ENCODE data around the gene MRPL1.
A peak's percentile ranks its signal among the peaks of the same experiment; 100 is the strongest.

Gene MRPL1

DNA sequence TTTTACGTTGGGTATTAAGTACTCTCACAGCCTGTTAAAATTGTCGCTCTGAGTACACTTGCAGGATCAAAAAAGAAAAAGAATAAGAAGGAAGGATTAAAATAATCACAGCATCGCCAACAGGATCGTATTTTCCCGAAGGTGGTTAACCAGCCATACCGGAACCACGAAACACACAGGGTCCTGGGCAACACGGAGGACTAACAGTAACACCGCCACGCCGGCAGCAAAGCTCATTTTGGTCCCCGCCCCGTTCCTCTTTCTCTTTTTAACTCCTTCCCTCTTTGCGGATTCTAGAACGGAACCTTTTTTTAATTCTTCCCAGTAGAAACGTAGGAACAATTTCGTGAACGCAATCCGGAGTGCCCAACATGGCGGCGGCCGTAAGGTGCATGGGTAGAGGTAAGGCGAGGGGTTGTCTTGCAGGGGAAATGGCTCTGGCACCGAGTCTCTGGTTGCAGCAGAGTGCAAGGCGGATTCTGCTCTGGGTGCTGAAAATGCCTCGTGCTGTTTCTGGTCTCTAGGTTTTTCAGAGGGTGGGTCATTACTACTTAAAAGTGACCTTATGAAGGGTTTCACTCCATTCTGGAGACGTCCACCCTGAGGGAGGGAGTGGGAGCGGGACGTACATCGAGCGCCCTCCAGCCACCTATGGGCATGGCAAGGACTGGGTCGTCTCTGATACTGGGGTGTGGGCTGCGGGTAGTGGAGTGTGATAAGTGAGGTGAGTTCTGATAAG is at the start of gene MRPL1:
TSS of gene MRPL1 (plus strand) at position 353 of the 739 bp plus-strand sequence. CDS start at position 372, 19 bp downstream.
- DNase-seq (ENCODE audit: low read depth in 2 of 2, low spot score in 1 of 2): peak; percentile 77 to 79

GRCh38 chr4:77815636-77816035 is 47.0 kb upstream of the MRPL1 start:
- no peak for DNase-seq (ENCODE audit: low read depth in 2 of 2, low spot score in 1 of 2)

GRCh38 chr4:77816546-77816945 is 46.1 kb upstream of the MRPL1 start:
- DNase-seq (ENCODE audit: low read depth in 2 of 2, low spot score in 1 of 2): no peak

DNA sequence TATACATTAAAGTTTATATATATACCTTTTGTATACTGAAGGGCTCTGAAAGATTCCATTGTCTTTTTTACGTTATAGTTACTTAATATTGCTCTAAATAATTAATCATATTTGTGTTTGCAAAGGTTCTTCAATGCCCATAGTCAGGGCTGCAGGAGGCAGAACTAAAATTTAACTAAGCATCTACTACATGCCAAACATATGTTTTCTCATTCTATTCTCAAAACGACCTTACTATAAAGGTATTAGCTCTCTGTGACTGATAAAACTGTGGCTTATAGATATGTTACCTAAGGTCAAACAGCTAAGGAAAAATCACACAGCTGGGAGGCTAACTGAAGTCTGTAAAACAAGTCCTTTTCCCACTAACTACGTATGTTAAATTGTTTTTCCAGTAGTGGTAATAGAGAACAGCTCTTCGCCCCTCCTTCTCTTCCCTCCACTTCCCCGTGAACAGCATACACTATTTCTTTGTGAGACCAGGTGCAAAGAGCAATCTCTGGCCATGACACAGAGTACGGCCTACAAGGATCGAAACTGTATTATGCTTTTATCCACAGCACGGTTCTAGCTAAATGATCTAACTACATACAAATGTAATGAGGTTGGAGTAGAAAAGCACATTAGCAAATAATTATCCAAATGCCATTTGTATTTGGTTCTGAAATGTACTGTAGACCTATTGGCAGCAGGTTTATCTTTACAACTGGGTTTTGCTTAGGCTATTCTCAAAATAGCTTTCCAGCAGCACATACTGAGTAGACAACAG is 45.1 kb upstream of the MRPL1 start:
- no peak for DNase-seq (ENCODE audit: low read depth in 2 of 2, low spot score in 1 of 2)

GRCh38 chr4:77818073-77818601 is 44.5 kb upstream of the MRPL1 start:
- no peak for DNase-seq (ENCODE audit: low read depth in 2 of 2, low spot score in 1 of 2)

GRCh38 chr4:77818602-77819403 is 43.8 kb upstream of the MRPL1 start, which contains the start of gene CNOT6L:
TSS of gene CNOT6L (minus strand) at chr4:77819368. CDS start at chr4:77819308, 60 bp downstream.
- peak; percentile 57 to 80 for DNase-seq (ENCODE audit: low read depth in 2 of 2, low spot score in 1 of 2)

- DNase-seq (ENCODE audit: low read depth in 2 of 2, low spot score in 1 of 2): no peak
These were observed 43.2 kb upstream of the MRPL1 start for GRCh38 chr4:77819404-77819842.

DNA sequence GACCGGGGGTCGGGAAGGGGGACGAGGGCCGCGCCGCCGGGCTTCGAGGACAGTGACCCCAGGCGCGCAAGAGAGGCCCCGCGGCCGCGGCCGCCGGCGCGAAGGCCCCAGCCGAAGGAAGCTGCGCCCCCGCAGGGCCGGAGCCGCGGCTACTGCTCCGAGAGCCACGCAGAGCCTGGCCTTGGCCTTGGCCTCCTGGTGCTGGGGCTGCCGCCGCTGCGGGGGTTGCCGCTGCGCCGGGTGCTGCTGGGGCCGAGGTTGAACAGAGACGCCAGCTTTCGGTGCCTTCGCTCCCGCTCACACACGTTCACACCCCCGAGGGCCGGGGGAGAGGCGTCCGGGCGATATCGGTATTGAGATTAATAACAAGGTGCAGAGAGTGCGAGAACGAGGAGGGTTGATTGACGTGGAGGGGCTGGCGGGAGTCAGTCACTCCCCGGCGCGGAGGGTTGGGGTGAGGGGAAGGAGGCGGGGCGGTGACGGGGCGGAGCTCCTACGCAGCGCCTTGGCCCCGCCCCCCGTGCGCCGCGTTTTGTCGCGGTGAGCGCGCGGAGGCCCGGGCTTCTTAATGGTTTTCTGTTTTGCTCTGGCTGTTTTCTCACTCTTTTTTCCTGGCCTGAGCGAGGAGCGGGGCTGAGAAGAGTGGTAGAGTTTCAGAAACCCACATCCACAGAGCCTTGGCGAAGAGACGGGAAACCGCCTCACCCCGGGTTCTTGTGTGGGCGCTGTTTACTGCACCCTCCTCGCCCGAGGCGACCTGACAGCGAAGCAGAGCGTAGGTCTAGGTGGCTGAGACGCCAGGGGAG is 42.6 kb upstream of the MRPL1 start:
- DNase-seq (ENCODE audit: low read depth in 2 of 2, low spot score in 1 of 2): peak; percentile 86 to 89

DNA sequence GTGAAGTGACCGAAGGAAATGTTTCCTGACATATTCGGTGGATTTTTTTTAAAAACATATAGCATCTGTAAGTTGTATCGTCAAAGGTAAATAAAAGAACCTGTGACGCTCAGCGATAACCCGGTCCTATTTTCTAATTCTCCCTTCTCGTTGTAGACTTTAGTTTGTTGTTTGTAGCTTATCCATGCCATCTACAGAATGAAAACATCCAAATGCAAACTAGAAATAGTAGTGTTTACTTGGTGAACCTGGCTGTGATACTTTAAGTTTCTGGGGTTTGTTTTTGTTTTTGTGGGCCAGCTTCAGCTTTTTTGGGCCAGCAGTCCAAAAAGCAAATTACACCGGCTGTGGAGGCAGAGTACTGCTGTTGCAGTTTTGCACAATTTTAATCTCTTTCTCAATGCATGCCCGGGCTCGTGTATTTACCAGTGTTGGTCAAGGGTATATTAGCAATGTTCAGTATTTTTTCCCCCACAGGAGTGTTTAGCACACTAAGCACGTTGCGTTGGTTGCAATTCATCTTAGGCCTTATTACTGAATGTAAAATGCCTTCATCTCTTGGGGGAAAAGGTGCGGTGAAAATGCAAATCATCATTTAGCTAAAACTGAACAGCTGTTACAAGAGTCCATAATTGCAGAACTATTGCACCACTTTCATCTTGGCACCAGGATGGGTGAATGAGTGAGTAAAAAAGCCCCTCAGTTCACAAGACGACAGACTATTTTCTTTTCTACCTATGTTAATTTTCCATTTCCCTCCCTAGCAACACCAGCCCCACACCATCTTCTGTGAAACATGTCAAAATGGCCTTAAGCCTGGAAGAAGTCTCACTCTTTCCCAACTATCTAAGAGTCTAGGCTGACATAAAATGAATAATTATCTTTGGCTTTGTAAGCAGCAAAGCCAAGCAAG is 41.7 kb upstream of the MRPL1 start:
- no peak for DNase-seq (ENCODE audit: low read depth in 2 of 2, low spot score in 1 of 2)

GRCh38 chr4:77821775-77822174 is 40.9 kb upstream of the MRPL1 start:
- no peak for DNase-seq (ENCODE audit: low read depth in 2 of 2, low spot score in 1 of 2)

- no peak for DNase-seq (ENCODE audit: low read depth in 2 of 2, low spot score in 1 of 2)
These were observed 36.4 kb upstream of the MRPL1 start for GRCh38 chr4:77826275-77826674.

DNA sequence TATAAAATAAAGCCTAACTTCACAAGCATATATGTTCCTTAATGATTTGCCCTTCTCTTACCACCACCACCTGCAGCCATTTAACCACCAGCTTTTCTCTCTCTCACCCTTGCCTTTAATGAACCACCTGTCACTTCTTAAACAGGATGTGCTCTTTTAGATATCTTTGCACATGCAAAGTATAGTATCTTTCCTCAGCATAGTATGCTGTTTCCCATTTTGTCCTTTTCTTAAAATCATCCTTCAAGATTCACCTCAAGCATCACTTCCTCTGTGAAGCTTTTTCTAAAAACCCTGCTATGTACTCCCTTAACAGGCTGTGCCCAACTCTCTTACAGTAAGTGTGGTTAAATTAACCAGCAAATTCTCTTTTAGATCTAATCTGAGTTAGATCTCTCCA is 35.3 kb upstream of the MRPL1 start:
- no peak for DNase-seq (ENCODE audit: low read depth in 2 of 2, low spot score in 1 of 2)

DNA sequence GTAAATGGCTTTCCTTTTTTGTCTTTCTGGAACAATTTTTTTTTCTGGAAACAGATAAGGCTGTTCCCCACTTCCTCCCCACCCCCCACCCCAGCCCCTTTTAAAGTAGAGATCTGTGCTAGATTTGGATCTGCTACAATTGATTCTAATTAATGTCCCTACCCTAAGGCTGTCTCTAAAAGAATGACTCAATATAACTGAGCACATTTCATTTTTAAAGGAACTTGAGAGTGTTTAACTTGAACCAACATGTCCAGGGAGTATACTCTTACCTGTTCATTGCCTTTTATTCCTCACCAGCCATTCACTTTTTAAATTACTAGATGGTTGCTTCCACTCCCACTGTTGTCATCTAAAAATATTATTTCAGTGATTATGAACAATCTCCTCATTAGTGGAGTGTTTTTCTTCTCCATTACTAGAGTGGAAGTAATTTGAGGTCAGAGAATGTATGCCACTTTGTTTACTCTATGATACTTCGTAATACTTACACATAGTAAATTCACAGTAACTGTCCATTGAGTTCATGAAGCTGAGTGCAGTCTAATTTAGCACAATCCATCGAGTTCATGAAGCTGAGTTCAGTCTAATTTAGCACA is 29.4 kb upstream of the MRPL1 start:
- DNase-seq (ENCODE audit: low read depth in 2 of 2, low spot score in 1 of 2): no peak

GRCh38 chr4:77834403-77834802 is 28.2 kb upstream of the MRPL1 start:
- no peak for DNase-seq (ENCODE audit: low read depth in 2 of 2, low spot score in 1 of 2)

DNA sequence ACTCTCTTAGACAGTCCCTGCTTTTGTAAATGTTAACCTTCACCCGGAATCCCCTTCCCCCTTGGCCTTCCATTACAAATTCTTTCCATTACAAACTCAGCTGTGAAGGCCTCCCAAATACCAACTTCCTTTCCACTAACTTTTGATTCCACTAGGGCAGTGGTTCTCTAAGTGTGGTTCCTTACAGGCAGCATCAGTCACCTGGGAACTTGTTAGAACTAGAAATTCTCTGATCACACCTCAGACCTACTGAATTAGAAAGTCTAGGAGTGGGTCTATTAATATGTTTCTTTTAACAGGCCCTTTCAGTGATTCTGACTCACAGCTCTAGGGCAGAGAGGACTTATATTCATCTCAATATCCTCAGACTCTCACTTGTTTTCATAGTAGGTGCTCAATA is 19.0 kb upstream of the MRPL1 start:
- DNase-seq (ENCODE audit: low read depth in 2 of 2, low spot score in 1 of 2): no peak

DNA sequence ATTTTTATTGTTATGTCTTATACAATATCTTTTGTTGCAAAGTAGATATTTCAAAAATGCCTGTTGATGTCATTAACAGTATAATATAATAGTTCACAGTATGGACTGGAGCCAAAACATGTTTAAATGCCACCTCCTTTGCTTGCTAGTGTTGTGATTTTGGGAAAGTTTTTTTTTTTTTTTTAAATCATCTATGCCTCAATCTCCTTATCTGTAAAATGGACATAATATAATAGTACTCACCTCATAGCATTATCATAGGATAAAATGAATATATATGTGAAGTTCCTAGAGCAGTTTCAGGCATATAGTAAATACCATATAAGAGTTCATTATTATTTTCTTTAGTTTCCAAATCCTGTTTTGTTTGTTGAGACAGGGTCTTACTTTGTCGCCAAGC is 18.3 kb upstream of the MRPL1 start:
- DNase-seq (ENCODE audit: low read depth in 2 of 2, low spot score in 1 of 2): no peak

DNA sequence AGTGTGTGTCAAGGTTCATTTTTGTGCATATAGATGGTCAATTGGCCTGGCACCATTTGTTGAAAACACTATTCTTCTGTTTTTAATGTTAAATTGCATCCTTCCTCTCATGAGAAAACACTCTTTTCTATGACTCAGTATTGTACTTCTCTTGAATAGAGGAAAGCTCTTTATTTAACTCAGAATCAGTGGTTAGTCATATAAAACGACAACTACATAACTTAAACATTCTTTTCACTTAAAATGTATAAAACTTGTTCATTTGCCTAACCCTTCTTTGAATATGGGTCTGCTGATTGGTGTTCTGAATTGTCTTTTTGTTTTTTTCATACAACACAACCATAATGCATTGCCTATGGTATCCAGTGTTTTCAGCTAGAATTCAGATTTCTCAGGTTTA is 17.2 kb upstream of the MRPL1 start:
- no peak for DNase-seq (ENCODE audit: low read depth in 2 of 2, low spot score in 1 of 2)

DNA sequence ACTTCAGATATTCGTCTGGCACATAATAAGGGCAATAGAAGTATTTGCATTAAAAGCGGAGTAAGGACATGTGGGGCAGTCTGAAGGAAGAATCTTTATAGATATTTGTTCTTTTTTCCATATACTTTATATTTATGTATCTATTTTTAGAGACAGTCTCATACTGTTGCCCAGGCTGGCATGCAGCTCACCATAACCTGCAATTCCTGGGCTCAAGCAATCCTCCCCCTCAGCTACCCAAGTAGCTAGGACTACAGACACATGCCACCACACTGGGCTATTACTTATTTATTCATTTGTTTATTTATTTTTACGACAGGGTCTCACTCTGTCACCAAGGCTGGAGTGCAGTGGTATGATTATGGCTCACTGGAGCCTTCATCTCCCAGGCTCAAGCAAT is 16.7 kb upstream of the MRPL1 start:
- DNase-seq (ENCODE audit: low read depth in 2 of 2, low spot score in 1 of 2): no peak

- no peak for DNase-seq (ENCODE audit: low read depth in 2 of 2, low spot score in 1 of 2)
These were observed 14.1 kb upstream of the MRPL1 start for GRCh38 chr4:77848508-77848907.

Data from stimulated activated CD8-positive, alpha-beta memory T cell treated with anti-CD3 and anti-CD28 coated beads, Interleukin-4, amount 100 ng/mL, for 4 hours (primary cell).